Neural progenitor cell (in vitro differentiated cells): Measurements from ENCODE around the gene SALL3.

Source experiments
- CTCF ChIP-seq: fragments of 200-600 bp; sonication (generic); IDR thresholded peaks from 2 replicates; pipeline ENCODE4 v1.5.1; 2017; ENCODE audit warnings: antibody characterized with exemption, mild to moderate bottlenecking
- EZH2 ChIP-seq: fragments of 200-600 bp; sonication (generic); IDR thresholded peaks from 2 replicates; pipeline ENCODE4 v1.6.1; 2017; ENCODE audit warnings: antibody characterized with exemption, mild to moderate bottlenecking, moderate library complexity
- EZH2phosphoT487 ChIP-seq: fragments of 200-600 bp; sonication (generic); IDR thresholded peaks from 2 replicates; pipeline ENCODE4 v1.6.1; 2017; ENCODE audit warnings: antibody characterized with exemption

DNA sequence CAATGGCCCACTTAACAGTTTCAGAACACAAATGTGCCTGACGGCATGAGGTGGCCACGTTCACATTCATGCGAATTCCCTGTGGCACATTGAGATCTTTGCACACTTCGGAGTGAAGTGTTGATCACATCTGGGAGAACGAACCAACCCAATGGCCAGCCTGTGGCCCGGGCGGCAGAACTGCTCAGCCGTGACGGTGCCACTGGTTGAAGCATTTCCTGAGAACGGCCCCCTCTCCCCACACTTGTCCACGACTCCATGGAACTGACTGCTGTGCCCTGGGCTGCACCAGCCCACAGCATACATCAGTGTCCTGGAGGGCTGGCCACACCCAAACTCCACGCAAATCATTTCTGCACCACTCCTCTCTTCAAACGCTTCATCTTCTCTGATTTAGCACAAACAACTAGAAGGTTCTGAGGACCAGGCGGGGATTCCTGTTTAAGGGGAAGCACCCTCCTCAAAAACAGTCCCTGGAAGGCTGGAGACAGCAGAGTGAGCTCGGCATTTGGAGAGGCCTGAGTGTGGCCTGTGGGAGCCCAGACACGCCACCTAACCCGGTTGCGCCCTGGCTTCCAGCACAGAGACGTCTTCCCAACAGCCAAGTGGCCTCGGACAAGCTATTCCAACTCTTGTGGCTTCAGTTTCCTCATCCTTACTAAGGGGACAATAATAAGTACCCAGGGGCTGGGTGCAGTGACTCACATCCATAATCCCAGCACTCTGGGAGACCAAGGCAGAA is 9.9 kb upstream of the SALL3 start:
- no peak for TF ChIP-seq CTCF
- no peak for TF ChIP-seq EZH2
- TF ChIP-seq EZH2phosphoT487, result no peak
